Activated CD8-positive, alpha-beta memory T cell treated with anti-CD3 and anti-CD28 coated beads, Interleukin-2, amount 10 ng/mL, durations not matched to agents 7 days and 5 days (primary cell): ENCODE data around the gene FOXS1. TPM values are rescaled to one million over a fixed set of nuclear protein-coding genes. Genes with fewer than 3 reads are reported as not detected.
A peak's percentile ranks its signal among the peaks of the same experiment; 100 is the strongest.

Experiments
- ATAC-seq: fragments of 150-1000 bp; cut with Tn5 transposase; one replicate; pipeline ENCODE4 v1.10.0; 2021; ENCODE audit warnings: moderate library complexity
- CTCF ChIA-PET: fragments of 350-600 bp; sonication (Branson Sonifier 250); formaldehyde crosslinking; loops from one replicate; lab custom pipeline; 2021; ENCODE audit warnings: antibody characterized with exemption; lab: Charles Lee
- DNase-seq: peaks from one replicate; pipeline ENCODE4 v3.0.0-alpha.2; 2020
- H3K27ac Mint-ChIP-seq: one replicate; pipeline ENCODE4 v1.8.0; 2021; ENCODE audit warnings: mild to moderate bottlenecking, mixed read lengths
- H3K27me3 Mint-ChIP-seq: one replicate; pipeline ENCODE4 v1.8.0; 2021; ENCODE audit warnings: mixed read lengths
- H3K36me3 Mint-ChIP-seq: one replicate; pipeline ENCODE4 v1.8.0; 2021; ENCODE audit warnings: mild to moderate bottlenecking, mixed read lengths
- H3K4me1 Mint-ChIP-seq: one replicate; pipeline ENCODE4 v1.8.0; 2021; ENCODE audit warnings: mixed read lengths
- H3K4me3 Mint-ChIP-seq: one replicate; pipeline ENCODE4 v1.8.0; 2021; ENCODE audit warnings: mild to moderate bottlenecking, moderate library complexity, mixed read lengths
- H3K9me3 Mint-ChIP-seq: one replicate; pipeline ENCODE4 v1.8.0; 2022; ENCODE audit warnings: low read depth, mixed read lengths
- total RNA-seq, 2 experiments: library from RNA; stranded (reverse); gene quantifications; one replicate each; pipeline ENCODE4 v1.2.3, GENCODE V29; 2021

FOXS1 gene
- total RNA-seq, 2 experiments from 2014 or later, result not detected

DNA sequence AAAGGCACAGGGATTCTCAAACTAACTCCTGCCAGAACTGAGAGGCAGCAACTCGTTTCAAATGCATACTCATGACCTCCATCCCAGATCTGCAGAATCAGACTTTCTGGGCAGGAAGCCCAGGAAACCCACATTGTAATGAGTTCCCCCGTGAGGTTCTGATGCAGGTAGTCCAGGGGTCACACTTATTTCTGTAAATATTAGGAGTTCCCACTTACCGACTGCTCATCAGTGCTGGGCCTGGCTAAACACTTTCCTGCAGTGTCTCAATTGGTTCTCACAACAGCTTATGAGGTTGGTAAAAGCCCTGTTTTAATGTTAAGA lies 13.3 kb upstream of the FOXS1 start:
- CTCF ChIA-PET, result interaction anchor here (0.6 to 3.0 kb wide), 4 partner anchors 12 to 289 kb away, joined by 3 to 16 read pairs (median 5); partner anchors contain the start of gene FOXS1
- Mint-ChIP-seq H3K36me3 (no peaks in the 10 kb centered on the region), H3K4me1 (peaks cover 8% of the 10 kb centered on the region), H3K9me3 (no peaks in the 10 kb centered on the region), H3K27me3 (peaks cover 34% of the 10 kb centered on the region), H3K27ac (no peak overlapping the region), H3K4me3 (no peak overlapping the region)
- DNase-seq (no peak), ATAC-seq (no peak)

DNA sequence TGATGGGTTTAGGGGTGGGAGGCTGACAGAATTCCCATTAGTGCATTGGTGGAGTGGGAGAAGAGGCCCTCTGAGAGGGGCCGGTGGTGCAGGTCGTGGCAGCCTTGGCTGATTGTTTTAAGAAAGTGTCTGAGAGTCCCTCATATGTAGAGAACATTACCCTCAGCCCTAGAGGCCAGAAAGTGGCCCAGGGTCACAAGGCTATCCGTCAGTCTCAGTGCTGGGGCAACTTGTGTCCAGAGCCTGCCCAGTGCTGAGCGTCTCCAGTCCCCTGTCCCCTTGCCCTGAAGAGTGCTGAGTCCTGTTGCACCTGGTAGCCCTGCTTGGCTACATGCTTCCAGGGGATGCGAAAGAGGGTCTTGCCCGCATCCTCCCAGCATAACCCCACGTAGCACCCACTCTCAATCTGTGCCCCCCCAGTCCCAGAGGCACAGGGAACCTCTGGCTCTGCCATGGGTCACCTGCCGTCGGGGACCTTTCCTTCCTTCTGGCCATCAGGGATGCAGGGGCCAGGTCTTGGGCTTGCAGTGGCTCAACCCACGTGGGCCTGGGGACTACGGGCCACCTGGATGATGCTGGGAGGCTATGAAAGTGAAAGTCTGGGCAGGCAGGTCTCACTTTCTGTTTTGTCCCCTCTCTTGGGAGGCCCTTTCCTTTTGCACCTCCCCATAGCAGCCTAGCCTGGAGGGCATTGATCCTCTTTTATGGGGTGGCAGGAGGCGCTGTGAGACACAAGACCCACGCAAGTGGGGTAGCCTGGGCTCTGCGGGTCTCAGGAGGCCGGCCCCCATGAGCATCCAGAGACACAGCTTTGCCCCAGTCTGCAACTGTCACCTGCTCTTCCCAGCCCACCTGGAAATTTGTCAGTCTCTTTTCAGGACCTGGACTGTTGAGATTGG lies 12.7 kb upstream of the FOXS1 start:
- ATAC-seq, result no peak

DNA sequence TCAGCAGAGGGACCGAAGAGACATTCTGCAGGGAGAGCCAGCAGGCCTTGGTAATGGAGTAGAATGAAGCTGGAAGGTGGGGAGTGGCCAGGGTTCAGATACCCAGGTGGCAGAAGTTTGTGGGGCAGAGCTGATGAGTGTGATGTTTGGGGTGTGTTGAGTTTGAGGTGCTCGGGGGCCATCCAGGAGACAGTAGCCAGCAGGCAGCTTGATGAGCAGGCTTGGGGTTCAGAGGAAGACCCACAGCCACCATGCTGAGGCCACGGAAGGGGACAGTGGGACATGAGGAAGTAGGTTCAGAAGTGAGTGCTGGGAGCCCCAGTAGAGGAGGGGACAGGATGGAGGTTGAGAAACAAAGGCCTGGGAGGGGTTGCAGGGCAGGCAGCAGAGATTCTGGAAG lies 11.1 kb upstream of the FOXS1 start:
- Mint-ChIP-seq H3K9me3 (no peaks in the 10 kb centered on the region), H3K4me3 (no peak overlapping the region), H3K4me1 (peaks cover 6% of the 10 kb centered on the region), H3K36me3 (no peaks in the 10 kb centered on the region), H3K27ac (no peak overlapping the region), H3K27me3 (peaks cover 26% of the 10 kb centered on the region)
- CTCF ChIA-PET, result interaction anchor here (0.9 to 8.5 kb wide), 4 partner anchors 10 to 175 kb away, joined by 7 to 107 read pairs (median 16); partner anchors contain the start of gene PDRG1
- DNase-seq (no peak), ATAC-seq (no peak)

More for the DNA sequence above, 12.7 kb upstream of the FOXS1 start:
- no peaks in the 10 kb centered on the region for H3K36me3 Mint-ChIP-seq
- peaks cover 8% of the 10 kb centered on the region for H3K4me1 Mint-ChIP-seq
- H3K9me3 Mint-ChIP-seq, result no peaks in the 10 kb centered on the region
- H3K4me3 Mint-ChIP-seq, result no peak overlapping the region
- CTCF ChIA-PET, result interaction anchor here (0.6 to 8.5 kb wide), 5 partner anchors 12 to 290 kb away, joined by 3 to 107 read pairs (median 3); partner anchors contain the start of genes FOXS1 and PDRG1
- H3K27me3 Mint-ChIP-seq, result peaks cover 34% of the 10 kb centered on the region
- H3K27ac Mint-ChIP-seq, result no peak overlapping the region
- DNase-seq, result no peak

DNA sequence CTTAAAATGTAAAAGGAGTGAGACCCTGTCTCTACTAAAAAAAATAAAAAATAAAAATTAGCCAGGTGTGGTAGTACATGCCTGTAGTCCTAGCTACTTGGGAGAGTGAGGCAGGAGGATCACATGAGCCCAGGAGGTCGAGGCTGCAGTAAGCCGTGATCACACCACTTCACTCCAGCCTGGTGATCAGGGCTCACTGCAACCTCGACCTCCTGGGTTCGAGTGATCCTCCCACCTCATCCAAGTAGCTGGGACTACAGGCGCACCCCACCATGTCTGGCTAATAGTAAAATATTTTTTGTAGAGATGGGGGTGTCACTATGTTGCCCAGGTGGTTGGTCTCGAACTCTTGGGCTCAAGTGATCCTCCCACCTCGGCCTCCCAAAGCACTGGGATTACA lies 8.1 kb upstream of the FOXS1 start:
- DNase-seq (no peak), ATAC-seq (no peak)
- Mint-ChIP-seq H3K27ac (no peak overlapping the region), H3K9me3 (no peaks in the 10 kb centered on the region), H3K27me3 (peaks cover 29% of the 10 kb centered on the region), H3K4me3 (no peak overlapping the region), H3K36me3 (no peaks in the 10 kb centered on the region), H3K4me1 (peaks cover 1% of the 10 kb centered on the region)
- CTCF ChIA-PET, result interaction anchor here (1.2 to 8.5 kb wide), 25 partner anchors 9 to 799 kb away, joined by 3 to 107 read pairs (median 5); partner anchors contain the start of genes HCK and PDRG1

- CTCF ChIA-PET, result interaction anchor here (0.7 to 8.5 kb wide), 13 partner anchors 9 to 1388 kb away, joined by 3 to 107 read pairs (median 7); partner anchors contain the start of gene PDRG1
- DNase-seq (no peak), ATAC-seq (no peak)
- no peaks in the 10 kb centered on the region for H3K9me3 Mint-ChIP-seq
- no peaks in the 10 kb centered on the region for H3K36me3 Mint-ChIP-seq
- no peaks in the 10 kb centered on the region for H3K4me1 Mint-ChIP-seq
- H3K4me3 Mint-ChIP-seq, result no peak overlapping the region
- H3K27ac Mint-ChIP-seq, result no peak overlapping the region
- peaks cover 23% of the 10 kb centered on the region for H3K27me3 Mint-ChIP-seq
These were observed 6.0 kb upstream of the FOXS1 start for GRCh38 chr20:31851240-31851955.

DNA sequence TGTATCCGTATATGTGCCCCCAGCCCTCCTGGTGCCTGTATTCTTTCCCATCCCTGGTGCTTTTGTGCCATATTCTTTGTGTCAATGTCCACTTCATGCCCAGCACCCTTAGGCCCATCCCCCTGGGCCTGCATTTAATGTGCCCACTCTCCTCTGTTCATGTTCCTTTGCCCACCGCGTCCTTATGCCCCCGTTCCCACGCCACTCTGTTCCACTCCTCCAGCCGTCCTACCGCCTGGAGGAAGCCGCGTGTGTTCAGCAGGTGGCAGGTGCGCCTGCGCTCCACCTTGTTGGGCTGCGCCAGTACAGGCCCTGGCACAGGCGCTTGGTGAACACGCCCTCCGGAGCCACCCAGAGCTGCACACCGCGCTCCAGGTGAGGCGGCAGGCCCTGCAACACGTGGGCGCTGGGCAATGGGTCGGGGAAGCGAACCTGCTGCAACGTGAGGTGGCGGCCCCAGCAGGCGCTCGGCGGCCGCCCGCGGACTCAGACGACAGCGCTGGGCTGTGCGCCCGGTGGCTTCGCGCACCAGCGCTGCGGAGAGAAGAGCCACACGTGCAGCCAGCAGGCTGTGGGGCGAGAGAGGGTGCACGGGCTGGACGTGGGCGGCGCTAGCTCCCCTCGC lies 4.0 kb upstream of the FOXS1 start:
- no peaks in the 10 kb centered on the region for H3K4me1 Mint-ChIP-seq
- H3K27ac Mint-ChIP-seq, result no peak overlapping the region
- ATAC-seq, result no peak
- H3K36me3 Mint-ChIP-seq, result no peaks in the 10 kb centered on the region
- no peak for DNase-seq
- peaks cover 23% of the 10 kb centered on the region for H3K27me3 Mint-ChIP-seq
- CTCF ChIA-PET, result interaction anchor here (4.2 to 8.5 kb wide), 2 partner anchors 27 to 102 kb away, joined by 31 to 107 read pairs; partner anchors contain the start of gene PDRG1
- no peak overlapping the region for H3K4me3 Mint-ChIP-seq
- no peaks in the 10 kb centered on the region for H3K9me3 Mint-ChIP-seq

DNA sequence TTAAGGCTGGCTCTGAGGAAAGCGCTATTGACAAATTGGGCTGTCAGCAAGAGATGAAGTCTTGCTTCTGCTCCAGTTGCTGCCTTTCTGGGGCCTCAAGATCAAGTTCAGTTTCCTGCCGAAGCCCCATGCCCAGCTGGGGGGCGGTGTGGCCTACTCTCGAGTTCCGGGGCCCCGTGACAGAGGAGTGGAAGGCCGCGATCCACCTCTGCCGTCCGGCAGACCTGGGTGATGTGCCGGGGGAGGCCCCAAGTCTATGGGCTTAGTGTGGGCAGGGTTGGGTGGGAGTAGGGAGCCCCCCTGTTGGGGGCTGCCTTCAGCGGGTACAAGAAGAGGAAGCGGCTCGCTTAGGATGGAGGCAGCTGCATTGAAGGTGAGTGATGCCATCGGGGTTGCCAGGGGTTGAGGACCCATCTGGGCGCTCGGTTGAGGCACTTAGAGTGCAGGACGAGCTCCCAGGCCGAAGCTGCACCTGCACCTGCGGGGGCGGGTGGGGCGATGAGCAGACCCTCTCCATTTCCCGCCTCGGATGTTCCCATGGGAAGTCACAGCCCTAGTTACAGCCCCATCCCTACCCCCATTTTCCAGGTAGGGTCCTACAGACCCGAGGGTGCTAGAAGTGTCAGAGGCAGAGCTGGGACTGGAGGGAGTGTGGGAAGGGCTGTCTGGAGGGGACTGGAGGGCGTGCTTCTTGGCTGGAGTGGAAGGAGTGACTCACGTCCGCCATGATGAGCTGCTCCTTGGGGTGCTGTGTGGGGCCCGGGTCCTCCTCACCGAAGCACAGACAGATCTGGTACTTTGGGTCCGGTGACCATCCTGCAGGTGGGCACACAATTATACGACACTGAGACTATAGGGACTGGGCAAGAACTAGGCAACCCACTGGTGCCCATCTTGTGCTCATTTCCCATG lies 2.9 kb upstream of the FOXS1 start:
- Mint-ChIP-seq H3K36me3 (no peaks in the 10 kb centered on the region), H3K27ac (no peak overlapping the region), H3K27me3 (peaks cover 23% of the 10 kb centered on the region), H3K4me3 (no peak overlapping the region), H3K4me1 (no peaks in the 10 kb centered on the region), H3K9me3 (no peaks in the 10 kb centered on the region)
- DNase-seq, result no peak
- CTCF ChIA-PET, result interaction anchor here (1.9 to 6.8 kb wide), 5 partner anchors 11 to 183 kb away, joined by 6 to 110 read pairs (median 15); partner anchors contain the start of gene MYLK2
- no peak for ATAC-seq

- Mint-ChIP-seq H3K27me3 (peaks cover 23% of the 10 kb centered on the region), H3K27ac (no peak overlapping the region), H3K4me1 (no peaks in the 10 kb centered on the region), H3K36me3 (no peaks in the 10 kb centered on the region), H3K9me3 (no peaks in the 10 kb centered on the region), H3K4me3 (no peak overlapping the region)
- DNase-seq (no peak), ATAC-seq (no peak)
- CTCF ChIA-PET, result interaction anchor here (0.6 to 6.8 kb wide), 27 partner anchors 8 to 957 kb away, joined by 3 to 110 read pairs (median 5); partner anchors contain the start of genes MYLK2 and PDRG1
These were observed 1.4 kb upstream of the FOXS1 start for GRCh38 chr20:31846793-31847138.

DNA sequence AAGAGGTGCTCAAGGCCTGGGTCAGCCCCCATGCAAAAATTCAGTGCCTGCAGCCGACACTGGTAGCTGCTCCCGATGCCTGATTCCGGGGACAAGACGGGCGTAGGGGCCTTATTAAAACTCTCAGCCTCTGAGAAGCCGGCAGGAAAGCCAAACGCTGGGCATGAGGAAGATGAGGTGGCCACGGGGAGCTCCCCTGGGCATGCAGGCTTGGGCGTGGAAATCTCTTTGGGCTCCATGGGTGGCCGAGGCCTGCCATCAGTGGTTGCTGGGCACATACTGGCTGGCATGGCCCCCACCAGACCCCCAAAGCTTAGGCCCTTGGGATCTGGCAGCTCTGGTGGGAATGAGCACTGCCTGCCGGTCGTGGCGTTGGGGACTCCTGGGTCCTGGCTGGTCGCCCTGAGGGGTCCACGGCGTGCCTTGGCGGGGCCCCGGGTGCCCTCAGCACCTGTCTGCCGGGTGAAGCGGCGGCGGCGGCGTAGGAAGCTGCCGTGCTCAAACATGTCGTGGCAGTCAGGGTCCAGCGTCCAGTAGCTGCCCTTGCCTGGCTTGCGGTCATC lies 586 bp downstream of the FOXS1 start:
- ATAC-seq, result no peak
- peaks cover 17% of the 10 kb centered on the region for H3K27me3 Mint-ChIP-seq
- no peak overlapping the region for H3K4me3 Mint-ChIP-seq
- H3K4me1 Mint-ChIP-seq, result no peaks in the 10 kb centered on the region
- no peak overlapping the region for H3K27ac Mint-ChIP-seq
- CTCF ChIA-PET, result interaction anchor here (1.0 to 6.8 kb wide), 5 partner anchors 8 to 246 kb away, joined by 3 to 110 read pairs (median 4); partner anchors contain the start of gene MYLK2
- no peaks in the 10 kb centered on the region for H3K9me3 Mint-ChIP-seq
- H3K36me3 Mint-ChIP-seq, result no peaks in the 10 kb centered on the region
- no peak for DNase-seq

- H3K4me1 Mint-ChIP-seq, result no peaks in the 10 kb centered on the region
- H3K9me3 Mint-ChIP-seq, result no peaks in the 10 kb centered on the region
- H3K36me3 Mint-ChIP-seq, result no peaks in the 10 kb centered on the region
- DNase-seq, result no peak
- CTCF ChIA-PET, result interaction anchor here (0.9 to 6.8 kb wide), 3 partner anchors 9 to 108 kb away, joined by 3 to 110 read pairs (median 3); partner anchors contain the start of genes MYLK2 and PDRG1
- peaks cover 10% of the 10 kb centered on the region for H3K27me3 Mint-ChIP-seq
- no peak overlapping the region for H3K4me3 Mint-ChIP-seq
- peak overlapping the region; percentile 17 for H3K27ac Mint-ChIP-seq
- no peak for ATAC-seq
These were observed 1.5 kb downstream of the FOXS1 start for GRCh38 chr20:31843881-31844280.

GRCh38 chr20:31843288-31843687 lies 2.1 kb downstream of the FOXS1 start:
- no peaks in the 10 kb centered on the region for H3K4me1 Mint-ChIP-seq
- peaks cover 6% of the 10 kb centered on the region for H3K27me3 Mint-ChIP-seq
- H3K9me3 Mint-ChIP-seq, result no peaks in the 10 kb centered on the region
- ATAC-seq (no peak), DNase-seq (no peak)
- no peaks in the 10 kb centered on the region for H3K36me3 Mint-ChIP-seq
- CTCF ChIA-PET, result interaction anchor here (0.9 to 6.8 kb wide), 3 partner anchors 9 to 109 kb away, joined by 3 to 110 read pairs (median 3); partner anchors contain the start of genes MYLK2 and PDRG1
- H3K27ac Mint-ChIP-seq, result no peak overlapping the region
- H3K4me3 Mint-ChIP-seq, result no peak overlapping the region
